Left kidney (tissue), 2 donors: Measurements from ENCODE around the gene TOP1. TPM values are rescaled to one million over a fixed set of nuclear protein-coding genes. Genes with fewer than 3 reads are reported as not detected.

Source experiments
- DNase-seq: peaks from one replicate; pipeline ENCODE4 v3.0.0-alpha.2; 2013
- polyA plus RNA-seq: library from polyadenylated mRNA; unstranded; fragments of 120-200 nt; gene quantifications from one replicate; pipeline ENCODE4 v1.2.1, GENCODE V29; 2013; ENCODE audit not compliant: insufficient read length

The TOP1 gene
- polyA plus RNA-seq, 1 donor: 123 TPM

DNA sequence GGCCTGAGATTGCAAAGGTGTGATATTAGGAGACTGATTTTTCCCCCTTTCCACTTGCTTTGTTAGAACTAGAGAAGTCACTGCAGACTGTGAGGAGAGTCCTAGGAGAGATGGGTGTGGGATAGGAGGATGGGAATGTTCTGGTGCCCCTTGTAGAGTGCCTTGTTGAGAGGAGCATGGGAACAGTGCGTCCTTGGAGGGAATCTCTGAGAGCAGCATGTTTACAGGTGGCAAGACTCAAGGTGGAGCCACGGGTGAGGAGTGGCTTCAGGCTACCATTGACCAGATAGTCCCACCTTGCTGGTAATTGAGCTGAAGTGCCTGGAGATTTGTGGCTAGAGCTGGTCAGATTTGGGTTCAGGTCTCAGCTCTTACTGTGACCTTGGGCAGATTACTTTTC is 114.7 kb downstream of the TOP1 start:
- no peak for DNase-seq

DNA sequence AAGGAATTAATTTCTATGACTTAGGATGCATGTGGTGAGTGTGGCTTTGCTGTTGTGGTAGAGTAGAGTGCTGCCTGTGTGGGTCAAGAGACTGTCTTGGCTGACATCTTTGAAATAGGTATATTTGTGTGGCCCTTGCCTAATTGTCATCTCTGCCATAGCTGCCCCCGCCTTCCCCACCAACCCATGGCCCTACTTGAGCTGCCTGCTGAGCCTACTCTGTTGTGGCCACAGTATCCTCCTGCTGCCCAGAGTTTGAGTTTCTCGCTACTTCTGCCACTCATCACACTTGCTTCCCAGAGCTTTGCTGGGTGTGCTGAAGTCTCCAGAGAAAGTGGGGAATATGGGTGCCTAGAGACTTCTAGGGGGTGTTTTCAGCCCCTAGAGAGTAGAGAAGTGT is 116.7 kb downstream of the TOP1 start:
- DNase-seq: no peak

DNA sequence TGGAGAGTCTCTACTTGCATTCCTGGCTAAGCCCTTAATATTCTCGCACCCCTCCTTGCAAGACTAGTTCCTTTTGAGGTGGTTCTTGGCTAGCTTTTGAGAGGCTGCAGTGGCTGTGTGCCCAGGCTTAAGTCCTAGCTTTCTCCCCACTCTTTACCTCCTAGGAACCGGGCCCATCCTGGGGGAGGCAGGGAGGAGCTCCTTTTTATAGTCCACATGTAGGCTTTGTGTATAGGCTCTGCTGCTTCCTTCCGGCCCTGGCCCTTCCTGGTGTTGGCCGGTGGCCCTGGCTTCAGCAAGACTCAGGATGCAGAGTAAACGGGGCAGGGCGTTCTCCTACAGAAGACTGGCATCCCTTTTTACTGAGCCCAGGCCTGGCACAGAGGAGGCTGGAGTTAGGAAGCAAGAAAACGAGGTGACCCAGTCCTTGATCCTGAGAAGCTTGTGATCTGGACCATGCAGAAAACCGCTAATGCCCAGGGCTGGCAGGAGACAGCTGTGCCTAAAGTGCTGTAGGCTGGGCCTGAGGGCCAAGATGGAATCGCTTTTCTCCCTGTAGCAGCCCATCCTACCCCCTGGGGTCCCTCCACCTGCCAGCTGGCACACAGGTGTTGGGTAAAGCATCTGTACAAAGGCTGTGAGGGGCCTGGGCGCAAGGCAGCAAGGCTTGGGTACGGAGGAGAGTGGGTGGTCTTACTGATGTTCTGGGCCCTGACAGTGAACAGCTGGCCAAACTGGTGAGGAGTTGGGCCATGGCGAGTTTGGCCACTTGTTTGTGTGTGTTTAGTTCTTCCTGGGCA is 117.4 kb downstream of the TOP1 start:
- DNase-seq: no peak

DNA sequence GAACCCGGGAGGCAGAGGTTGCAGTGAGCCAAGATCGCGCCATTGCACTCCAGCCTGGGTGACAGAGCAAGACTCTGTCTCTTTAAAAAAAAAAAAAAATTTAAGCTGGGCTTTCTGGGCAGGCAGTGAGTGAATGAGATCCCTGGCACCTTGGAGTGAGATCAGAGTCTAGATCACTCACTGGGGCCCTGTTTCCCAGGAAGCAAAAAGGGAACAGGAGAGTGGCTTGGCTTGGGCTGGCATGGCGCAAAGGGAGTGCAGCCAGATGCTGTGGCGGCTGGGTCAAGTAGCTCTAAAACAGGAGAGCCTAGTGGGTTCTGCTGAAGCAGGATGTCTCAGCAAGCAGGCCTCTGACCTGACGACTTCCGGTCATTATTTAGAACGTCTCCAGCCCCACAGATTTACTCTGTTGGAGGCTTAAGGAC is 119.2 kb downstream of the TOP1 start:
- DNase-seq: no peak

DNA sequence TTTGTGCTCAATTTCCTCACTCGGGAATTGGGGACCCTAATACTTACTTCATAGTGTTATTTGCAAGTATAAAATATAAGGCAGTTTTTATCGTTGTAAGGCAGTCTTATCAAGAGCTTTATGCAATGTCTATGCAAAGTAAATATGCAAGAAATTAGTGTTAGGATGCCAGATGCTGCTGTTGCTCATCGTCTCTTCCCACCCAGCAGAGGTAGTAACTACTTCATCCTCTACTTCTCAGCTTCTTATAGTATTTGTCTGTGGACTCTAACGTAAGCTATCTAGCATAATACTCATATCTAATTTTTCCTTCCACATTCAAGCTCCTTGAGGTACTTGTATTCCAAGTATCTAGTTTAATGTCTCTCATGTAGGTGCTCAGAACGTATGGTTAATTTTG is 120.3 kb downstream of the TOP1 start:
- no peak for DNase-seq

DNA sequence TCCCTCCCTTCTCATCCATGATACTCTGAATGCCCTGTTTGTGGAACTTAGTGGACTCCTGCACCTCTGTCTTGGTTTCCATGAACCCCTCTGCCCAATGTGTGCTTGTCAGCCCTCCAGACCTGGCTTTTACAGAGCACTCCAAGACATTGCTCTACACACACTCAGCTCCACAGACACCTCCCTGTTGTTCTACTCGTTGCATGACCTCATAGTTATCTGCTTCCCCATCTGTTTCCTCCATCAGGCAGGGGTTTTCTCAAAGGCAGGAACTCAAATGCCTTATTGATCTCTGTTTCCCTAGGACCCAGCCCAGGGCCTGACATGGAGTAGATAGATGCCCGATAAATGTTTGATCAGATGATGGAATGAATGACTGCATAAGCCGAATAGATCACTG is 122.0 kb downstream of the TOP1 start:
- no peak for DNase-seq

DNA sequence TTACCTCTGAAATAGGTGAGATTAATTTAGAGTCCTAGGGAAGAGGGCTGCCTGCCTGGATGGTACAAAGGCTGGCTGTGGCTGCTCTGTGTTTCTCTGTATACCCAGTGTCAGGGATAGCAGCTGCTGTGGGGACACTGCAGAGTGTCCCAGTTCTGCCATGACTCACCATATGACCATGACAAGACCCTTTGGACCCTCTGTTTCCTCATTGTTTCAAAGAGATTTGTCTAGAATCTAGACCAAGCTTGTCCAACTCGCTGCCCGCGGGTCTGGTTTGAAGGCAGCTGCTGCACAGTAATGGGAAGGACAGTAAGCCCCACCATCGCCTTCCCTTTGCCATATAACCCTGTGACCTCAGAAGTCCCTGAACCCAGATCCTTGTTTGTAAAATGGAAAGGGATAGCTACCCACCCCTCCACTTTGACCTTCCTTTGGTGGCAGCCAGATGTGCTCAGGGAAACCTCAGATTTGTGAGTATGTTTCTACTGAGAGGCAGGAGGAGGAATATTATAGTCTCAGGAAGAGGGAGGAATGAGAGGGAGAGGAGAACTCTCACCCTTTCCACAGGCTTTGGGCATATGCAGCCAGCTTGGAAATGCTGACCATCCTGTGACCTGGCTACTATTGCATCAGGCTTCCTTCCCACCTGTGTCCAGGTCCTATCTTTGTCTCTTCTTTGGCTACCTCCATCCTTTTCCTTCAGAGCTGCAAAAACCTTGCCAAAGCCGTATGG is 122.7 kb downstream of the TOP1 start:
- DNase-seq: no peak

DNA sequence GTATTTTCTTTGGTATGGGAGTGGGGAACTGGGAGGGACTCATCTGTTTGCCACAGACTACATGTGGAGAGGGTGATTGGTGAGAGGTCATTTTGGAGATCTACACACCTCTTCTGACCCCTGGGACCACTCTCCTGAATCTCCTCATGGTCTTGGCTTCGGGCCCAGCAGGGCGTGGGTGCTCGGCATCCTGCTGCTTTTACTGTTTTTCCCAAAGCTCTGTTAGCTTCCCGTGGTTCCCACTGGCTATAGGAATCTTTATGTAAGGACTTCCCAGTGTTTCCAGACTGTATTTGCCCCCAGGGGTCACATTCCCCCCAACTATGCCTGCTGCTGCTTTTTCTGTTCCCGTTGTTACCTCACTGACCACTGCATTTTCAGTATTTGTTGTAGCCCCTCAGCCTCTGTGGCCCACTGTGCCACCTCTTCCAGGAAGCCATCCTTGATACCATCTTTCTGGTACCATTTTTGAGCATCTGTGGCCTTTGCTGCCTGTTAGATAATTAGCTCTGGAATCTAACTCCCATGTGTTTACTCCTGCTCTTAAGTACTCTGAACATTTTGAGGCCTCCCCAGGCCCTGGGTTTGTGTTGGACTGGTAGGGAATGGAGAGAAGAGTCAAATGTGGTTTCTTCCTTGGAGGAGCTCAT is 123.6 kb downstream of the TOP1 start:
- DNase-seq: no peak

DNA sequence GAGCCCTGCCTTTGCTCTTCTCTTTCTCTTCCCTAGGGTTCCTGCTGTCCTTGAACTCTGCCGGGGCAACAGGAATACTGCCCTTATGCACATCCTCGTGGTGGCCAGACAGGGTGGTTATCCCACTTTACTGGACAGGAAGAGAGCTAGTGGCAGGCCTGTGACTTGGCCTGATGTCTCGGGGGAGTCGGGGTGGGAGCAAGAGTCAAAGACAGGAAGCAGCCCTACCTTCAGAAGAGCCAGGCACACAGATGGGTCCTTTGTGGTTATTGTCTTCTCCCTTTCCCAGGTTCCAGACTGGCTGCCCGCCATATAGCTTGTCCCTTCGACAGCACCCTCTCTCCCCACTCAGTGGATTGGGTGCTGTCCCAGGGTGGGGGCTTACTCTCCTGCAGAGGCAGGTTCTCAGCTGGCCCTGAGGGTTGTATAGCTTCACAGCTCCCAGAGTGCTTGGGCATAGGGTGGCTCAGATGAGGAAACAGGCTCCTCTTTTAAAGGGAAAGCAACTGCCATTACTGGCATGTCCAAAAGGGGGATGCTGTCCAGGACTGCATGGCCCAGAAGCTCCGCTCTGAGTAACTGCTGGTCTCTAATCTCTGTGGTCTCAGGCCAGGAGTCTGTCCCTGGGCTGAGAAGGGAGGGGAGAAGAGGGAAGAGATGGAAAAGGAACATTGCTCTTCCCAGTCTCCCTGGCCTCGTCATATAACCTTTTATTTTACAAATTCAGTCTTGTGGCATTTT is 126.0 kb downstream of the TOP1 start:
- DNase-seq: no peak

DNA sequence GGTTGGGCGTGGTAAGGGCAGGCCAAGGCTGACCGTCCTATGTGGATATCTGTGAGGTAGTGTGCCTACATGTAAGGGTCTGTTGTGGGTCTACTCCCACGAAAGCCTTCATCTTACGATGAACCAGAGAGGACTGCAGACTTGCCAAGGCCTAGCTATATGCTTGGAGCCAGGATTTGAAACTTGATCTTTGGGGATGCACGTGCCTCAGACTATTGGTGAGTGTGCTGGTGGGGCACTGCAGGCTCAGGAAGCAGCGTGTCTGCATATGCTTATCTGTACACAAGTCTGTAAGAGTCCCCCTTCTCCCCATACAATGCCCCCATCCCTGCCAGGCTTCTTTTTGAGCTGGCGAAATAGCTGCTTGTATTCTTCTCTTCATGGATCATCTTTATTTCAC is 126.6 kb downstream of the TOP1 start:
- DNase-seq: no peak

DNA sequence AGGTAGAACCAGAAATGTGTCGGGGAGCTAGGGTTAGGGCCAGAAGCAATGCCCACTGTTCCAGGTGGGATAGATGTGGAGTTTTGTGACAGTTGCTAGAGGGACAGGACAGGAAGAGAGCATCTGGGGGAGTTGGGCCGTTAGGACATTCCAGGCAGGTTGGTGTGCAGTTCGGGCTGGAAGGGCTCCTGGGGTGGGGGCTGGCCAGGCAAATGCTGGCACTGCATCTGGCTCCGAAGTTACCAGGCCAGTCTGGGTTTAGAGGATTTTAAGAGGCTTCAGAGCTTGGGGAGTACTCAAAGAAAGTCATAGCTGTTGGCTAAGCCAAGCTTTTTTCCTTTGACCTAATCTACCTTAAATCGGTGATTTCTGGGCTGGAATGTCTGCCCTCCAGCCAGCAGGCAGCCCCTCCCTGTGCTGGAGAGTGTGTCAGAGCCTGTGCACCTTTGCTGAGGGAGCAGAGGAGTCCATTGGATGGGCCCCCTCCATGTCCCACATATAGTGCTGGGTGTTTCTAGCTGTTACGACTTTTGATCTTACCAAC is 129.5 kb downstream of the TOP1 start:
- no peak for DNase-seq

DNA sequence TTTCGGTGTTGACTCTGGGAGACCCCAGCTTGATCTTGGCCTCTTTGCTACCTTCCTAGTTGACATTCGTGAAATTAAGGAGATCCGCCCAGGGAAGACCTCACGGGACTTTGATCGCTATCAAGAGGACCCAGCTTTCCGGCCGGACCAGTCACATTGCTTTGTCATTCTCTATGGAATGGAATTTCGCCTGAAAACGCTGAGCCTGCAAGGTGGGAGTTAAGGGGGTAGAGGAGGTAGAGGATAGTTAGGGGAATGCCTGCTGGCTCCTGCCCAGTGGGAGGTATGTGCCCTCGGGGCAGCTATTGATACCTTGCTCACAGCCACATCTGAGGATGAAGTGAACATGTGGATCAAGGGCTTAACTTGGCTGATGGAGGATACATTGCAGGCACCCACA is 130.9 kb downstream of the TOP1 start:
- DNase-seq: no peak

DNA sequence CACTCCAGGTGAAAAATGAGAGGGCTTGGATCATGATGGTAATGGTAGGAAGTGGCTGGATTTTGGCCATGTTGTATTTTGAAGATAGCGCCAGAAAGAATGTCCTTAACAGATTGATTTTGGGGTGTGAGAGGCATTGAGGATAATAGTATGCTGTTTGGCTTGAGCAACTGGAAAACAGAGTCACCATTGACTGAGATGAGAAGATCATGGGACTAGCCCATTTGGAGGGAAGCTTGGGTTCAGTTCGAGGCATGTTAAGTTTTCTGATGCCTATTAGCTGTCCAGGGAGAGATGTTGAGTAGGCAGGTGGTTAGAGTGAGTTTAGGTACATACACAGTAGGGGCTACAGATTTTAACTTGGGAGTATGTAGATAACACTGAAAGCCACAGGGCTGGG is 132.1 kb downstream of the TOP1 start:
- DNase-seq: no peak

DNA sequence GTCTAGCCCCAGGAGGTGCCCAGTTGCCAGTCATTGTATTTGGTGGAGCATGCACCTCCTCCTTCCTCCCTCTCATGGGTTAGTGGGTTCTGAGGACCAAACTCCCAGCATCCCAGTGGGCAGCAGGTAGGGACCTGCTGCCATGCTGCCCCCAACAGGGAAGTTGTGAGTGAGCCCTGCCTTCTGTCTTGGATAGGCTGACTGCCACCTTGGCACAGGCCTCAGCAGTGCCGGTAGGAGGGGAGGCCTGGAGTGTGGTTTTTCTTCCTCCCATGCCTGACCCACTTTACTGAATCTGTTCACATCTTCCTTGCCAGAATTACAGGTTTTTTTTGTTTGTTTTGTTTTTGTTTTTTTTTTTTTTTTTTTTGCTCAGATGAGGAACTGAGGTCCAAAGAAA is 133.3 kb downstream of the TOP1 start:
- DNase-seq: no peak

DNA sequence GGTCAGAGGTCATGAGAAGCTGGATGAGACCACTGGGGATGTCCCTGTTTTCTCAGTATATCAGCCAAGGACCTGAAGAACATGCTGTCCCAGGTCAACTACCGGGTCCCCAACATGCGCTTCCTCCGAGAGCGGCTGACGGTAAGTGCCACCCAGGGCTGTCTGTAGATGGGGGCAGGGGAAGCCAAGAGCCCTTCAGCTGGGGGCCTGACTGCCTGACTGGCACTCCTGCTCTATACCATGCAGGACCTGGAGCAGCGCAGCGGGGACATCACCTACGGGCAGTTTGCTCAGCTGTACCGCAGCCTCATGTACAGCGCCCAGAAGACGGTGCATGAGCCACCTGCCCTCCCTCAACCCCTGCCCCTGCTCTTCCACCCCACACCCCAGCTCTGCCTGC is 133.8 kb downstream of the TOP1 start:
- DNase-seq: no peak

DNA sequence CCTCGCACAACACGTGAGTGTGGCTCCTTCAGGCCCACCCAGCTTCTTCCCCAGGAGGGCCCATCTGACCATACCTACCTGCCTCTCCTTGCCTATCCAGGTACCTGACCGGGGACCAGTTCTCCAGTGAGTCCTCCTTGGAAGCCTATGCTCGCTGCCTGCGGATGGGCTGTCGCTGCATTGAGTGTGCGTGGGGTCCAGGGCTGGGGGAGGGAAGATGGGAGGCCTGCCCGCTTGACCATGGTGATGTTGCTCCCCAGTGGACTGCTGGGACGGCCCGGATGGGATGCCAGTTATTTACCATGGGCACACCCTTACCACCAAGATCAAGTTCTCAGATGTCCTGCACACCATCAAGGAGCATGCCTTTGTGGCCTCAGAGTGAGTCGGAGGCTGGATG is 135.2 kb downstream of the TOP1 start:
- no peak for DNase-seq

DNA sequence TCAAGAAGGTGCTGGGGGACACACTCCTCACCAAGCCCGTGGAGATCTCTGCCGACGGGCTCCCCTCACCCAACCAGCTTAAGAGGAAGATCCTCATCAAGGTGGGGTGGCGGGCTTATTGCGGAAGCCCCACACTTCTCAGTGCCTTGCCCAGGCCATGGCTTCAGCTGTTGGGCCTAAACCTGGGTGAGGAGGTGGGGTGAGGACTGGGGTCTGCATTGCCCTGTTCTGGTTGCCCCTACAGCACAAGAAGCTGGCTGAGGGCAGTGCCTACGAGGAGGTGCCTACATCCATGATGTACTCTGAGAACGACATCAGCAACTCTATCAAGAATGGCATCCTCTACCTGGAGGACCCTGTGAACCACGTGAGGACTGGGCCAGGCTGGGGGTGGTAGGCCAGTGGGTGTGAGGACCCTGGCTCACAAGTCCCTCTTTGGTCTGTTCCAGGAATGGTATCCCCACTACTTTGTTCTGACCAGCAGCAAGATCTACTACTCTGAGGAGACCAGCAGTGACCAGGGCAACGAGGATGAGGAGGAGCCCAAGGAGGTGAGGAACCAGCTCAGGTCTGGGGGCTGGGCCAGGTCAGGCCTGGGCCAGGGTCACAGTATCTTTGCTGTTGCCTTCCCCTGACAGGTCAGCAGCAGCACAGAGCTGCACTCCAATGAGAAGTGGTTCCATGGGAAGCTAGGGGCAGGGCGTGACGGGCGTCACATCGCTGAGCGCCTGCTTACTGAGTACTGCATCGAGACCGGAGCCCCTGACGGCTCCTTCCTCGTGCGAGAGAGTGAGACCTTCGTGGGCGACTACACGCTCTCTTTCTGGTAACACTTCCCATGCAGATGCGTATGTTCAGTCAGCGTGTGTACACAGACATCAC is 136.6 kb downstream of the TOP1 start:
- no peak for DNase-seq

DNA sequence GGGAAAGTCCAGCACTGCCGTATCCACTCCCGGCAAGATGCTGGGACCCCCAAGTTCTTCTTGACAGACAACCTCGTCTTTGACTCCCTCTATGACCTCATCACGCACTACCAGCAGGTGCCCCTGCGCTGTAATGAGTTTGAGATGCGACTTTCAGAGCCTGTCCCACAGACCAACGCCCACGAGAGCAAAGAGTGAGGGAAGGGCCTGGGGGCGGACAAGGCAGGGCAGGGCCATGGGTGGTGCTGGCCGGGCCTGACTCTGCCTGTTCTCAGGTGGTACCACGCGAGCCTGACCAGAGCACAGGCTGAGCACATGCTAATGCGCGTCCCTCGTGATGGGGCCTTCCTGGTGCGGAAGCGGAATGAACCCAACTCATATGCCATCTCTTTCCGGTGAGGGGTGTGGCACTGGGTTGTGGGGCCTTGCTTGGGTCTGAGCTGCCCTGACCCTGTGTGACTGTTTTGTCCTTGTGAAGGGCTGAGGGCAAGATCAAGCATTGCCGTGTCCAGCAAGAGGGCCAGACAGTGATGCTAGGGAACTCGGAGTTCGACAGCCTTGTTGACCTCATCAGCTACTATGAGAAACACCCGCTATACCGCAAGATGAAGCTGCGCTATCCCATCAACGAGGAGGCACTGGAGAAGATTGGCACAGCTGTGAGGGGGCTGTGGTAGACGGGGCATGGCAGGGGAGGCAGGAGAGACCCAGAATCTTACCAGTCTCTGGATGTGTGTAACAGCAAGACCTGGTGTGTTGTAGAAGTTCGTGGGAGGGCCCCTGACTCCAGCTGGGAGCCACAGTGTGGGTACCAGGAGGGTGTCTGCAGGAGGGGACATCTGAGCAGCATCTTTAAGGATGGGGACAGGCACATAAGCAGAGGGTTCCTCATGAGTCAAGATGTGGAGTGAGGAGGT is 137.8 kb downstream of the TOP1 start:
- no peak for DNase-seq

DNA sequence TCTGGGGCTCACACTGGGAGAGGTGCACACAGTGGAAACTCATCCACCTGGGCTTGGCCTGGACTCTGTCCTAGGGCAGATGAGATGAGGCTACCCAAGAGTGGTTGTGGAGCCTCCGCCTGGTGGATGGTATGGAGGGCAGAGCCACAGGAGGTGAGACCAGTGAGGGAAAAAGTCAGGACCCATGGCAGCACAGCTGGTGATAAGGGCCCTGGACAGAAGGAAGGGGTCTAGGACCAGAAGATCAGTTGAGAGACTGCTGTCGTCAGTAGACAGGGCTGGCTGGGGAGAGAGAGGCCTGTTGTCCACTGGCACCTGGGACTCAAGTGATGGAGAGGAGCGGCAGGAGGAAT is 138.5 kb downstream of the TOP1 start:
- DNase-seq: no peak
